Retinal pigment epithelial cell (primary cell): ENCODE data around the gene CGNL1.

Experiments used
- DNase-seq: peaks from one replicate; pipeline ENCODE4 v3.0.0-alpha.2; 2010; ENCODE audit warnings: low read depth
- H3K4me3 ChIP-seq: 2 replicates; pipeline ENCODE4 v1.5.1; 2011; ENCODE audit warnings: mild to moderate bottlenecking, low read length, control low read depth, moderate library complexity
- TF ChIP-seq, protein P1 (sequence below): conservative IDR thresholded peaks from 2 replicates; pipeline ENCODE4 v1.5.1; 2011; ENCODE audit warnings: low read depth, low read length, control low read depth, inconsistent platforms

The CGNL1 gene

DNA sequence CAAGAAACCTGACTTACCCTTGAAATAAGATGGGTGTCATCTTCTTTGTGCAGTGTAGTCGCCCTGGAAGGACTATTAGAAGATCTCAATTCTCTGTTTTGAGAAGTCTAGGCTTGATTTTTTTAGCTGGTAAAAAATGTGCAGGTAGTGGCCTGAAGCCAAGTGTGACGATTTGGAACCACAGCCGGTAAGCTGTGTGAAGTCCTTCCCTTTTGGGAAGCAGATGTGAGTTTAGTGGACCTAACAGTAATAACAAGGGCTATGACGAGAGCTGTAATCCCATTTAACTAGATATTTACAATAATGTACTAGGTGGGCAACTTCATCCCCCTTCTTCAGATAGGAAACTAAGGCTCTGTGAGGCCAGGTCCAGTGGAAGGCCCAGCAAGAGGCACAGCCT lies 133.7 kb downstream of the CGNL1 start:
- TF ChIP-seq, protein P1, sequence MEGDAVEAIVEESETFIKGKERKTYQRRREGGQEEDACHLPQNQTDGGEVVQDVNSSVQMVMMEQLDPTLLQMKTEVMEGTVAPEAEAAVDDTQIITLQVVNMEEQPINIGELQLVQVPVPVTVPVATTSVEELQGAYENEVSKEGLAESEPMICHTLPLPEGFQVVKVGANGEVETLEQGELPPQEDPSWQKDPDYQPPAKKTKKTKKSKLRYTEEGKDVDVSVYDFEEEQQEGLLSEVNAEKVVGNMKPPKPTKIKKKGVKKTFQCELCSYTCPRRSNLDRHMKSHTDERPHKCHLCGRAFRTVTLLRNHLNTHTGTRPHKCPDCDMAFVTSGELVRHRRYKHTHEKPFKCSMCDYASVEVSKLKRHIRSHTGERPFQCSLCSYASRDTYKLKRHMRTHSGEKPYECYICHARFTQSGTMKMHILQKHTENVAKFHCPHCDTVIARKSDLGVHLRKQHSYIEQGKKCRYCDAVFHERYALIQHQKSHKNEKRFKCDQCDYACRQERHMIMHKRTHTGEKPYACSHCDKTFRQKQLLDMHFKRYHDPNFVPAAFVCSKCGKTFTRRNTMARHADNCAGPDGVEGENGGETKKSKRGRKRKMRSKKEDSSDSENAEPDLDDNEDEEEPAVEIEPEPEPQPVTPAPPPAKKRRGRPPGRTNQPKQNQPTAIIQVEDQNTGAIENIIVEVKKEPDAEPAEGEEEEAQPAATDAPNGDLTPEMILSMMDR: no peak
- H3K4me3 ChIP-seq: no peak overlapping the region
- DNase-seq: no peak

DNA sequence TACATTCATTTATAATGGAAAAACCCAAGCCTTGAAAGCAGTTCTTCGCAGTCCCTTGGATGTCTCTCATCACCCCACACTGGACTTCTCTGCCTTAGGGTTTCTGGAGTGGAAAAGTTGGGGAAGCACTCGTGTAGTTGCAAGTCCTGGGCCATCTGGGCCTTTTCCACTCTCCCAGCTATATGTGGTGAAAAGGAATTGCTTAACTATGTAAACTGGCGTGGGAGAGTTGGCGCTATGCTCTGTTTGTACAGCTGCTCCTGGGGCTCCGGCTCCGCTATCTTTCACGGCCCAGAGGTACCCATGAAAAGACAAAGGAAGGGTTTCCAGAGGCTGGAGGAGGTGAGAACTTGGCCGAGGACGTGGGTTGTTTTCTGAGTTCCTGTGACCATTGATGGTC lies 134.3 kb downstream of the CGNL1 start:
- no peak for DNase-seq

DNA sequence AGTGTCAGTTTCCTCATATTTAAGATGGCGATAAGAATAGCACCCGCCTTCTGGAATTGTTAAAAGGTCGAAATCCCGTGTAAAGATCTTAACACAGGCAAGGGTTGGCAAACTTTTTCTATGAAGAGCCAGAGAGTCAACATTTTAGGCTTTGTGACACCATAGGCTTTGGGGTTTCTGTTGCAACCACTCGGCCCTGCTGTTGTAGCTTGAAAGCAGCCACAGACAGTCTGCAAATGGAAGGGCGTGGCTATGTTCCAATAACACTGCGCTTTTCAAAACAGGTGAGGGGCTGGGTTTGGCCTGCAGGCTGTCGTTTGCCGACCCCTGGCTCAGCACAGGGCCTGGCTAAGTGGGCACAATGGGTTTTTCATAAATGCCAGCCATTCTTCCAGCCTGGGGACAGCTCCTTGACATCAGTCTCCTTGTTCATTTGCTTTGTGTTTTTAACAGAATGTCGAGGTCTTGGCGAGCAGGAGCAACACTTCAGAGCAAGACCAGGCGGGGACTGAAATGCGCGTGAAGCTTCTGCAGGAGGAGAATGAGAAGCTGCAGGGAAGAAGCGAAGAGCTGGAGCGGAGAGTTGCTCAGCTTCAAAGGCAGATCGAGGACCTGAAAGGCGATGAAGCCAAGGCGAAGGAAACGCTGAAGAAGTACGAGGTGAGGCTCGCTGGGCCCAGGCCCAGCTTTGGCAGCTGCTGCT lies 140.2 kb downstream of the CGNL1 start:
- H3K4me3 ChIP-seq: no peak overlapping the region
- TF ChIP-seq, protein P1: no peak
- DNase-seq: no peak

More for the DNA sequence above, 134.3 kb downstream of the CGNL1 start:
- no peak overlapping the region for H3K4me3 ChIP-seq
- TF ChIP-seq, protein P1: no peak

DNA sequence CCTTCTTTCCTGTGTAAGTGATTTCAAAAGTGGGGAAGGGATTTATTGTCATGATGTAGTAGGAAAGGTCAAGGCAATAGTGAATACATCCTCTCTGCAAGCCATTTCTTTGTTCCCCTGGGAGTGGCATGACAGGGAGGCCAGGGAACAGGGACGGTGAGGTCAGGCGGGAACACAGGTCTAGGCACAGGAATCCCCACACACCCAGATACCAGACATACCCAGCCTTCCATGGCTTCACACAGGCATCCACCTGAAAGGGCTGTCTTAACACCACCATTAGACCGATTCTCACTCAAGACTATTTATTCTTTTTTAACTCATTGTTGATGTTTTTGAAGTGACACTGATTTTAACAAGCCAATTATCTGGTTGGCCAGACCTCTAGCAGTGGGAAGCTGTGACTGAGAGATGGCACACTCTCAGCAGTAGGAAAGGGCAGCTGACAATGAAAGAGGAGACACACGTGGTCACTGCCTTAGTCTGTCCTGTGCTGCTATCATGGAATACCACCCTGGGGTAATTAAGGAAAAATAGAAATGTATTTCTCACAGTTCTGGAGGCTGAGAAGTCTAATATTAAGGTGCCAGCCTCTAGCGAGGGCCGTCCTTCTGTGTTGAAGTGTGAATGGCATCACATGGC lies 140.8 kb downstream of the CGNL1 start:
- TF ChIP-seq, protein P1: no peak
- no peak overlapping the region for H3K4me3 ChIP-seq
- DNase-seq: no peak

DNA sequence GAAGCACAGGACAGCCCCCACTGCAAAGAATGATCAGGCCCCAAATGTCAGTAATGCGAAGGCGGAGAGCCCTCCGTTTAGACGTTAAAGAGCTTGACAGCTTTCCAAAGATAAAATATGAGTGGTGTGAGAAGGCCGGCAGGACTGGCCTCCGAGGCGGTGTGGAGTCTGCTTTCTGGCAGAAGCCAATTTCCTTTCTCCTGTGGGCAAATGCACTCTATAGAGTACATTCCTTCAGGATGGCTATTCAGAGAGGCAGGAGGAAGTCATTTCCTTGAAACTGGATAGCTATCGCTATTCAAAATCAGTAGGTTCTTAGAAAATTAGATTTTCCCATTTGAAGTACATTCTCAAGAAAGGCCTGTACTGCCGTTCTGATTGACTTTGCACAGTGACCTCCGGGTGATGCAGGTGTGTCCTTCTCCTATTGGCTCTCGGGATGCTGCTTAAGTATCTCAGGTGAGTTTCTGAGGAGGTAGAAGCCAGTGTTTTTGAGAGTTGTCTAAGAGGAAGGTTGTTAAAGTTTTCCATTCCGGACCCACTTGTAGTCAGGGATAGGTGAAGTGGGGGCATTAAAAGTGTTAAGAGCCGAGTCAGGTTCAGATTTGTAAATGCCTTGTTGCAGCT lies 142.6 kb downstream of the CGNL1 start:
- TF ChIP-seq, protein P1: no peak
- no peak overlapping the region for H3K4me3 ChIP-seq
- DNase-seq: no peak

DNA sequence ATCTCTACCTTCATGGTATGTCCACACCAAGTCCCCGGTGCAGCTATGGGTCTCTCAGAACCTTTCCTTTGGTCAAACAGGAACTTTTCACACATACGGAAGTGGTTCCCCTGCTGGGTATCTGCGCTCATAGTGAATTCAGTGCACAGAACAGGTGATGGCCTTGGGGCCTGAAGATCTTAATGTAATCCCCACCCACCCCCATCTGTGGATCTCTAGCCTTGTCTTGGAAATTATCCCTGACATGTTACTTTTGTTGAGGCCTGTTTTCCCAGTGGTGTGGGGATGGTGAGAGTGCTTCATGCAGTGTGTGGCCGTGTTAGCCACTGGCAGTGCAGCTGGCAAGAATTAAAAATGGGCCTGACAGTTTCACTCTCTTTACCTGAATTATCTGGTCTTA lies 143.5 kb downstream of the CGNL1 start:
- H3K4me3 ChIP-seq: no peak overlapping the region
- DNase-seq: no peak
- TF ChIP-seq, protein P1: no peak
